GM19035 (cell line): Measurements from ENCODE around the gene ADAMTS13.

Experiments
- ATAC-seq: cut with Tn5 transposase; IDR thresholded peaks from one replicate; pipeline ENCODE4 v1.9.1; 2021; ENCODE audit not compliant: unreplicated experiment

The ADAMTS13 gene

GRCh38 chr9:133470988-133471387 lies 48.8 kb downstream of the ADAMTS13 start:
- ATAC-seq = no peak

GRCh38 chr9:133471551-133472276 lies 49.5 kb downstream of the ADAMTS13 start:
- no peak for ATAC-seq

- ATAC-seq = no peak
Observed at GRCh38 chr9:133472277-133472645, 50.1 kb downstream of the ADAMTS13 start.

- ATAC-seq = no peak
Observed at GRCh38 chr9:133472753-133473378, 50.7 kb downstream of the ADAMTS13 start.

- ATAC-seq = no peak
Observed at GRCh38 chr9:133473743-133474142, 51.6 kb downstream of the ADAMTS13 start.

GRCh38 chr9:133474215-133474614 lies 52.0 kb downstream of the ADAMTS13 start:
- ATAC-seq = no peak

GRCh38 chr9:133474853-133475252 lies 52.7 kb downstream of the ADAMTS13 start:
- ATAC-seq = no peak

GRCh38 chr9:133475292-133476012 lies 53.3 kb downstream of the ADAMTS13 start:
- ATAC-seq = no peak

- ATAC-seq = no peak
Observed at GRCh38 chr9:133476036-133476931, 54.1 kb downstream of the ADAMTS13 start.

- ATAC-seq = no peak
Observed at GRCh38 chr9:133476941-133477340, 54.8 kb downstream of the ADAMTS13 start.

GRCh38 chr9:133477461-133477860 lies 55.3 kb downstream of the ADAMTS13 start:
- no peak for ATAC-seq

GRCh38 chr9:133477992-133478850 lies 56.1 kb downstream of the ADAMTS13 start:
- ATAC-seq = peak; percentile 44

GRCh38 chr9:133478851-133479711 lies 56.9 kb downstream of the ADAMTS13 start, which contains the start of gene SLC2A6:
TSS of gene SLC2A6 (minus strand) at chr9:133479099. CDS start at chr9:133479059, 40 bp downstream.
- ATAC-seq = peak; percentile 94

GRCh38 chr9:133483611-133484010 lies 61.4 kb downstream of the ADAMTS13 start:
- no peak for ATAC-seq

GRCh38 chr9:133484671-133485437 lies 62.7 kb downstream of the ADAMTS13 start:
- ATAC-seq = no peak

GRCh38 chr9:133485531-133486260 lies 63.5 kb downstream of the ADAMTS13 start:
- no peak for ATAC-seq

GRCh38 chr9:133487331-133487725 lies 65.2 kb downstream of the ADAMTS13 start:
- no peak for ATAC-seq
